ENCODE data around the gene FDCSP.

Gene FDCSP

DNA sequence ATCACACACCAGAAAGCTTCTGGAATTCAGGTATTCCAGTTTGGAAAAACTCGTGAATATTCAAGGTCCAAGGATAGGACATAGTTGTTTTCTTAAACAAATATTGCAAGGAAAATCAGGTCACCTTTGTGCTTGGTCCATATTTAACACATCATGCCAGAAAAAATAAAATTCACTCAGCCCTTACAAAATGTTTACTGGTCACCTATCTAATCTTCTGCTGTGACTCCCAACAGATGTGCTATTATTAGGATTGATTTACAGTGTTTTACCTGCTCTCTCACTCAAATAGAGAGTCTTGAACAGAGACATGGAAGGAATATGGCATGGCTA, 26.0 kb downstream of the FDCSP start:
- no peaks in the 10 kb centered on the region for H3K36me3 ChIP-seq
- DNase-seq, result no peak
- no peaks in the 10 kb centered on the region for H3K9me3 ChIP-seq (ENCODE audit: severe bottlenecking)
- H3K27me3 ChIP-seq (ENCODE audit: insufficient read depth, low read depth, severe bottlenecking), result no peaks in the 10 kb centered on the region
- TF ChIP-seq, protein P1, sequence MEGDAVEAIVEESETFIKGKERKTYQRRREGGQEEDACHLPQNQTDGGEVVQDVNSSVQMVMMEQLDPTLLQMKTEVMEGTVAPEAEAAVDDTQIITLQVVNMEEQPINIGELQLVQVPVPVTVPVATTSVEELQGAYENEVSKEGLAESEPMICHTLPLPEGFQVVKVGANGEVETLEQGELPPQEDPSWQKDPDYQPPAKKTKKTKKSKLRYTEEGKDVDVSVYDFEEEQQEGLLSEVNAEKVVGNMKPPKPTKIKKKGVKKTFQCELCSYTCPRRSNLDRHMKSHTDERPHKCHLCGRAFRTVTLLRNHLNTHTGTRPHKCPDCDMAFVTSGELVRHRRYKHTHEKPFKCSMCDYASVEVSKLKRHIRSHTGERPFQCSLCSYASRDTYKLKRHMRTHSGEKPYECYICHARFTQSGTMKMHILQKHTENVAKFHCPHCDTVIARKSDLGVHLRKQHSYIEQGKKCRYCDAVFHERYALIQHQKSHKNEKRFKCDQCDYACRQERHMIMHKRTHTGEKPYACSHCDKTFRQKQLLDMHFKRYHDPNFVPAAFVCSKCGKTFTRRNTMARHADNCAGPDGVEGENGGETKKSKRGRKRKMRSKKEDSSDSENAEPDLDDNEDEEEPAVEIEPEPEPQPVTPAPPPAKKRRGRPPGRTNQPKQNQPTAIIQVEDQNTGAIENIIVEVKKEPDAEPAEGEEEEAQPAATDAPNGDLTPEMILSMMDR (IDR thresholded peaks at IDR 0.05; ENCODE audit: low read depth, low read length), result no peak
- no peak overlapping the region for H3K4me3 ChIP-seq (ENCODE audit: low read depth, low read length)
- H3K27ac ChIP-seq, result no peak overlapping the region

DNA sequence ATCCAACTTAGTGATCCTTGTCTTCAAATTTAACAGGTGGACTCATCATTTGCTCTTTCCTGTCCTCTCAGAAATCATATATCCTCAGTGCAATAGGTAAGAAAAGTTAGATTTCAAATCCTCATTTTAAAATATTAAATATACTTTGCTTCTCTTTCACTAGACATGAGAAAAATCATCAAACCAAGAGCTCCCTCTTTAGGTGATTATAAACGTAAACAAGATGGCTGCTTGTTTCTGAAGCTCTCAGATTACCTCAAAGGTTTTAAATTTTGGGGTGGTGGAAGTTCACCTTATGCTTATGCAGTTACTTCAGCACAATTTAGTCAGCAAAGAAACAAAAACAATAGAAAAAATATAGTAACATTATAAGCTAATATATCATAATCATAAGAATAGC, 43.8 kb downstream of the FDCSP start:
- TF ChIP-seq, protein P1 (IDR thresholded peaks at IDR 0.05; ENCODE audit: low read depth, low read length), result 0 out of 2 replicates have a peak, but pooled peaks have one; percentile 6
- Histone ChIP-seq H3K9me3 (ENCODE audit: severe bottlenecking) (no peaks in the 10 kb centered on the region), H3K27ac (no peak overlapping the region; the same call in 1 of the 2 replicates), H3K36me3 (no peaks in the 10 kb centered on the region), H3K4me3 (ENCODE audit: low read depth, low read length) (no peak overlapping the region), H3K27me3 (ENCODE audit: insufficient read depth, low read depth, severe bottlenecking) (no peaks in the 10 kb centered on the region)
- no peak for DNase-seq

DNA sequence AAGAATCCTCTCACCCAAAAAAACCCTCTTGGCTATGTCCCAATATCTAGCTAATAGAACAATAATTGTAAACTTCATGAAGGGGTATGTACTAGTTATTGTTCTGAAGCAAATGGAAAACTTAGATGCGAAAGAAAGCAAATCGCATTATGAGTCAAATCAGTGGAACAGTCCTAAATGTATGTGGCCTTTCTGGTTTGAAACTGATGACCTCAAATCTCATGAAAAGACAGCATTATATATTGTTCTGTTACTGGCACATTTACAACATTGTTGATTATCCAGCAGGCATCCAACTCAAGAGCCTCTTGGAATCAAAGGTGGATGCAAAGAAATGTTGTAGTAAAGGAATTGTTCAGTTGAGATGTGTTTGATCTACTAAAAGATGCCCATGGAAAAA, 51.2 kb downstream of the FDCSP start:
- no peaks in the 10 kb centered on the region for H3K36me3 ChIP-seq
- H3K27ac ChIP-seq, result no peak overlapping the region
- DNase-seq, result no peak
- H3K9me3 ChIP-seq (ENCODE audit: severe bottlenecking), result no peaks in the 10 kb centered on the region
- TF ChIP-seq, protein P1 (IDR thresholded peaks at IDR 0.05; ENCODE audit: low read depth, low read length), result no peak
- H3K4me3 ChIP-seq (ENCODE audit: low read depth, low read length), result no peak overlapping the region
- H3K27me3 ChIP-seq (ENCODE audit: insufficient read depth, low read depth, severe bottlenecking), result no peaks in the 10 kb centered on the region

DNA sequence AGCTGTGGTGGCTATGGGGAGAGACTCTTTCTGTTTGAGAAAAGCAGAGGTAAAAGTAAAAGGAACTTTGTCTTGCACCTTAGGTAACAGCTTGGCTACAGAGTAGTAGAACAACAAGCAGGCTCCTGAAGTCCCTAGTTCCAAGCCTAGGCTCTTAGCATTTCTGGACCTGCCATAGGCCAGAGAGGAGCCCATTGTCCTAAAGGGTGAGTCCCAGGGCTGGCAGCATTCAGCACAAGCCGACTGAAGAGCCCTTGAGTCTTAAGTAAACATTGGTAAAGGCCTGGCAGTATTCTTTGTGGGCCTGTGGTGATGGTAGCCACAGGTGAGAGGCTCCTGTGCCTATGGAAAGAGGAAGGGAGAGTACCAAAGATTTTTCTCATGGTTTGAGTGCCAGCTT, 54.6 kb downstream of the FDCSP start:
- no peaks in the 10 kb centered on the region for H3K36me3 ChIP-seq
- no peak for DNase-seq
- H3K27ac ChIP-seq, result no peak overlapping the region
- TF ChIP-seq, protein P1 (IDR thresholded peaks at IDR 0.05; ENCODE audit: low read depth, low read length), result no peak
- no peaks in the 10 kb centered on the region for H3K27me3 ChIP-seq (ENCODE audit: insufficient read depth, low read depth, severe bottlenecking)
- no peaks in the 10 kb centered on the region for H3K9me3 ChIP-seq (ENCODE audit: severe bottlenecking)
- H3K4me3 ChIP-seq (ENCODE audit: low read depth, low read length), result no peak overlapping the region
